GM18870 (cell line): ENCODE results near the gene SERP2.

Experiments used
- ATAC-seq: cut with Tn5 transposase; IDR thresholded peaks from one replicate; pipeline ENCODE4 v1.9.1; 2021; ENCODE audit warnings: moderate library complexity; ENCODE audit not compliant: unreplicated experiment

The SERP2 gene

DNA sequence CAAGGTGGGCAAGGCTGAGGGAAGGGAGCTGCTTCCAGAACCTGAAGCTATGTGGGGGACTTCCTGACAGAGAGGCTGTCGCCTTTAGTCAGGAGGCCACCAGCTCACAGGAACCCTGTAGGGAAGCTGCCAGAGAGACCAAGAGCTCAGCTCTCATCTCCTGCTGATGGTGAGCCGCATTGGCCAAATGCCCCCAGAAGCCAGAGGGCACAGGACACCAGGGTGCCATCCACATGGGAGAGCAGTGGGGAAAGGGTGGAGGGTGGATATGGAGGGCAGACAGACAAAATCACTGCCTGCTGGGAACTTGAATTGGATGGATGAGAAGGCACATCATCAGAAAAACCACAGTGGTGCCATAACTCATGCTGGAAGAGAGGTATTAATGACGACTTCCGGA, 36.0 kb downstream of the SERP2 start:
- ATAC-seq, result no peak

DNA sequence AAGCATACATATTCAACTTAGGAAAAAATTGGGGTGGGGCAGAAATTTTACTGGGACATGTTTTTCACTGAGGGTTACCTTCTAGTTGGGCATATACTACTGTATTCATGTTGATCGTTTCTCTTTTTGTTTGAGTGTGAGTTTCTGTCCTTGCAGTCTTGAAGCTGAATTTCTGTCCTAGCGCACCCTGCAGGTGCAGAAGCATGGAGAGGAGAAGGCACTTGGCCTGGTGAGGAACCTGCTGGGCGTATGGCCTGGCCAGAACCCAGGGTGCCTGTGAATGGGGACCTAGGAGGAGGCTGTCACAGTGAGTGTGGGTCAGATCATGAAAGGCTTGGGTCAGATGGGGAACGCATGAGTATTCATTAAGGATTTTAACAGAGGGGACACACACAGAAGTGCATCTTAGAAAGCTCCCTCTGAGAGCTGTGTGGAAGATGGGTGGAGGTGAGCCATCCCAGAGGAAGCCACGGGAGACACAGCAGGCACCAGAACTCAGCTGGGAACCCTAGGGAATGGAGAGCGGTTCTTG, 36.8 kb downstream of the SERP2 start:
- no peak for ATAC-seq

DNA sequence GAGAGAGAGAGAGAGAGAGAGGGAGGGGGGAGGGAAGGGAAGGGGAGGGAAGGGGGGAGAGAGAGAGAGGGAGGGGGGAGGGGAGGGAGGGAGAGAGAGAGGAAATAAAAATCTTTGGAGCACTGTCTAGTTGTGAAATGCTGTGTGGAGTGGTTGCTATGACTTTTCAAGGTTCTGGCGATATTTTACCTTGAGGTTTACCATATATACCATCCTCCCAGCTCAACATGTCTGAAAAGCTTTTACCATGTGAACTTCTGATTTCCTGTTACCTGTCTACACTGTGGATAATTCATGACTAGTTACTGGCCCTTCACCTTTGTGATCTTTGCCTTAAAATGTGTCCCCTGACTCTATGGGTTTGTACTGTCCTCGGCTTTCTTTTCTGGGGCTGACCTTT, 38.2 kb downstream of the SERP2 start:
- ATAC-seq, result no peak

DNA sequence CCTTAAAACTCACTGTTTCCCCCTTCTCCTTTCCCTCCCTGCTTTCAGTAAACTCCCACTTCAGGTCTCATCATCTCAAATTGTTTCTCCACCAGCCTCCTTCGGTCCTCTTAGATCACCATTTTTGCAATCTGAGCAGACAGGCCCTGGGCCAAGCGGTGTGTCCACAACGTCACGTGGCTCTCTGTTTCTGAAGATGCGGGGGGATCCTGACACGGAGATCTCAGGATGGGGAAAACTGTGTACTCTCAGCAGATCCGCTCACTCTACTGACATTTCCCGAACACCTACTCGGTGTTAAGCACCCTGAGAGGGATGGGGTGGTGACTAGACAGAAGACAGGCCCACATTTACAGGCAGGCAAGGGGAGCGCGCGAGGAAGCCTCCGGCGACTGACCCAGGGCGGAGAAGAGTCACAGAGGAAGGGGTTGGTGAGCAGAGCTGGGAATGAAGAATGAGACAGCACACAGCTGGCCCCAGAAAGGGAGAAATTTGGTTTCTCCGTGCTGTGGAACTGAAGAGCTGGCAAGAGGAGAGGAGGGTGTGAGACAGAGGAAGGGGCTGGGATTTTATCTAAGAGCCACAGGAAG, 38.8 kb downstream of the SERP2 start:
- ATAC-seq, result no peak

DNA sequence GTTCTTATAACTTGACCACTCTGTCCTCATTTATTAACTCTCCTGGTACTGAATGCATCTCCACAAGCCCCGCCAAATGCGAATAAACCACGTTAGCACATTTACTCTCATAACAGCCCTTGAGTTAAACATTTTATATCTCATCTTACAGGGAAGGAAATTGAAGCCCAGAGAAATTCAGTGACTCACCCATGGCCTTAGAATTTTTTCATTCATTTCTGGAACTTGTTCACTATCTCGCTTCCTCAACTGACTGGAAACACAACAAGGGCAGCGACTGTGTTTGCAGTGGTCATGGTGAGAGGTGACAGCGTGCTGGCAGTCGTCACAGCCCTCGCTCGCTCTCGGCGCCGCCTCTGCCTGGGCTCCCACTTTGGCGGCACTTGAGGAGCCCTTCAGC, 39.5 kb downstream of the SERP2 start:
- no peak for ATAC-seq

DNA sequence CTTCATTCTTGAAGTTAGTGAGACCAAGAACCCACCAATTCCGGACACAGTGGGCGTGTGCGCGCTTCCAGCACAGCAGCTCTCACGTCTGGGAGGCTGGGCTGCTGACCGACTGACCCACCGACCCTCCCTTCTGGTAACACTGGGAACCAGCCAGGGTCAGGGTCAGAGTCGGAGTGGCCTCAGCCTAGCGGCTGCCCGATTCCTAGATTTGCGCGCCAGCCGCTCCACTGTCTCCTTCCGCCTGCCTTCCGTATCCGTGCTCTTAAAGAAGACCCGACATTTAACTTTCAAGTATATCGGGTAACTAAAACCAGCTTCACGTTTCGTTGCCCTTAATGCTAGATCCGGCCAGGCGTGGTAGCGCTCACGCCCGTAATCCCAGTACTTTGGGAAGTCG, 41.1 kb downstream of the SERP2 start:
- no peak for ATAC-seq

DNA sequence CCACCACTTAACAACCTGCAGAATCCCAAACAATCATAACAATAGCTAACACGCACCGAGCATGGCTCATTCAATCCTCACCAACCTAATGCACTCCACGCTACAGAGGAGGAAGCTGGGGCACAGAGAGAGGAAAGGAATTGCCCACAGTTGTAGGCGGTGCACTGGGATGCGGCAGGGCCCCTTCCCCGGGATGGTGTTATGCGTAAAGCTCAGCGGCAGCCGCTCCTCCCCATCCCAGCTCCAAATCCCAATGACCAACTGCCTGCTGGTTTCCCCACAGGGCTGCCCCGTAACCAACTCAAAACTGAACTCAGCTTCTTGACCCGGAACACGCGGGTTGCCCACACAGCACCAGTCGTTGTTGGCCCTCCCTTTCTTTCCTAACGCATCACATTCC, 42.2 kb downstream of the SERP2 start:
- no peak for ATAC-seq

DNA sequence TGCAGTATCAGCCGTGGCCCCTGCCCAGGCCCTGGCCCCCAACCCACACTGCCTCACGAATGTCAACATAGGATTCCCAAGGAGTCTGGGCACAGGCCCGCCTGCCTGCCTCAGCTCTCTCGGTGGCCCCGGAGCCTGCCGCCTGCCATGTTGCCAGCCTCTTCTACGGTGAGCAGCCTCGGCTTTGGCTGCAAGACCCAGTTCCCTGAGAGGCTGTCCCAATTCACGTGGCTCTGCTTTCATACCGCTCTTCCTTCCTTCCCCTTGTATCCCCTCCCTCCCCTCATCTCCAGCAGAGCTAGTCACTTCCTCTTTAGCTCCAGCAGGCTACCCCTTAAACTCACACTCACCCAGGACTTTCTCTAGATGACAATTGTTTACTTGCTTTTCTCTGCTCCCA, 42.7 kb downstream of the SERP2 start:
- ATAC-seq, result no peak

DNA sequence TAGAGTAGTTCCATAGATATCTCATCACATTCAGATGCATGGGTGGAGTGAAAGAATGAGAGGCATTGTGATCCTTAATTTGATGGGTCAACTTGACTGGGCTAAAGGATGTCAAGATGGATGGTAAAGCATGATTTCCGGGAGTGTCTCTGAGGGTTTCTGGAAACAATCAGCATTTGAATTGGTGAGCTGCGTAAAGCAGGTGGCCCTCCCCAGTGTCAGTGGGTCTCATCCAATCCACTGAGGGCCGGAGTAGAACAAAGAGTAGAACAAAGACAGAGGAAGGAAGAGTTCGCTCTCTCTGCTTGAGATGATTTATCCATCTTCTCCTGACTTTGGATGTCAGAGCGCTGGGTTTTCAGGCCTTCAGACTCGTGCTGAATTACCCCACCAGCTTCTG, 43.1 kb downstream of the SERP2 start:
- ATAC-seq, result no peak

DNA sequence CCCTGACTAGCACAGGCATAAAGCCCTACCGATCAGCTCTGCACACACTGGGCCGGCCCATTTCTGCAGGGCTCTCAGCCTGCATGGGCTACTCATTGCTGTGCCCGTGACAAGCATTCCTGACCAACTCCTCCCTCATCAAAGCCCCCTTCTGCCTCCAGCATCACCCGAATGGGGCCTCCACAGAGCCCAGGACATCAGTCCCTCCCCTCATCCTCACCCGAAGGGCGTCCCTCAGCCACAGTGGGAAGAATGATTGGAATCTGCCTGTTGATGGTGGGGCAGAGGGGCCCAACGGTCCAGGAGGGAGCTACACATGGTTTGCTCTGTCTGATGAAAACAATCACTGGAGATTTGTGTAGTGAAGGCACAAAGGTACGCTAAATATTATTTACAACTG, 43.8 kb downstream of the SERP2 start:
- no peak for ATAC-seq

DNA sequence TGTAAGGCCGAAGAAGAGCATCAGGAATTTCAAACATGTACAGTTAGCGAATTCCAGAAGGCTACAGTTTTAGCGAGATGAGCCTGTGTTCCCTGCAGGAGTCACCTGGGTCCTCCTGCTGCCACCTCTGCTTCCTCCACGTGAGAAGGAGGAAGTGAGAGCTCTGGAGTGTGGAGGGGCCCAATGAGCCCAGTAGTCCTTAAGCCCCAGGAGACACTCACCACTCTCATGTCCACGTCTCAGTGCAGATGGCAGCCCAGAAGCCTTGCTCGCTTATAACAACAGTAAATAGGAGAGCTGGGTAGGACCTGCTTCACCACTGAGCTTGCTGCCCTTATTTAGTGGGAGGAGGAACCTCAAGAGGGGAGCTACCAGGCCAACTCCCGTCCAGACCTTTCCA, 44.3 kb downstream of the SERP2 start:
- no peak for ATAC-seq

DNA sequence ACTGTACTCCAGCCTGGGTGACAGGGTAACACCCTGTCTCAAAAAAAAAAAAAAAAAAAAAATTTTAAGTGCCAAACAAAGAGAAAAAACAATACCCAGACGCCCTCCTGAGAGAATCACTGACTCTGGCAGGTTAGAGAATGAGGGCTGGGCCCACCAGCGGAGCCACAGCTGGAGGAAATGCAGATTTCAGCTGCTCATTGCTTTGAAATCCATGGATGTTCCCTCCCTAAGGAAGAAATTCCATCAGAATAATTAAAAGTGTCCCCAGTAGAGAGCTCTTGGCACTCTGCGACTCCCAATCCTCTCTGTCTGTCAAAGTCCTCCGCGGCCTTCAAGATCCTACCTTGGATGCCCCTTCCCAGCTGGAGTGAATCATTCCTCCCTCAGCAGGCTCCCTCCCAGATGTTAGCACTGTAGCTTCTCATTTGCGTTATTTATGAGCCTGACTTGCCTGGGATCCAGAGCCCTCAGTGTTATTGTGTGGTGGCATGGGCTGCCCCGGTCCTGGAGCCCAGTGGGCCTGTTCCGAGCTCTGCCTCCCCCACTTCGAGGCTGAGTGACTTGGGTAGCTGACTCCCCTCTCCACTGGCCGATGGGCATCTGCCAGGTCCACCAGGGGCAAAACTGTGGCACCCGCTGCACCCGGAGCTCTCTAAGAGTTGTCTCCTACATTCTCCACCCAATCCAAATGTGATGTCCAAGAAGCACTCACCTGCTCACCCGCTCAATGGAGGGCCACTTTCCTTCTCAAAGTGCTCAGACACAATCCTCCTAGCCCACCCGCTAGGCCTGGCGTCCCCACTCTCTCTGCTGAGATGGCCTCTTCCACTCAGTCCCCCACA, 47.0 kb downstream of the SERP2 start:
- ATAC-seq, result no peak

DNA sequence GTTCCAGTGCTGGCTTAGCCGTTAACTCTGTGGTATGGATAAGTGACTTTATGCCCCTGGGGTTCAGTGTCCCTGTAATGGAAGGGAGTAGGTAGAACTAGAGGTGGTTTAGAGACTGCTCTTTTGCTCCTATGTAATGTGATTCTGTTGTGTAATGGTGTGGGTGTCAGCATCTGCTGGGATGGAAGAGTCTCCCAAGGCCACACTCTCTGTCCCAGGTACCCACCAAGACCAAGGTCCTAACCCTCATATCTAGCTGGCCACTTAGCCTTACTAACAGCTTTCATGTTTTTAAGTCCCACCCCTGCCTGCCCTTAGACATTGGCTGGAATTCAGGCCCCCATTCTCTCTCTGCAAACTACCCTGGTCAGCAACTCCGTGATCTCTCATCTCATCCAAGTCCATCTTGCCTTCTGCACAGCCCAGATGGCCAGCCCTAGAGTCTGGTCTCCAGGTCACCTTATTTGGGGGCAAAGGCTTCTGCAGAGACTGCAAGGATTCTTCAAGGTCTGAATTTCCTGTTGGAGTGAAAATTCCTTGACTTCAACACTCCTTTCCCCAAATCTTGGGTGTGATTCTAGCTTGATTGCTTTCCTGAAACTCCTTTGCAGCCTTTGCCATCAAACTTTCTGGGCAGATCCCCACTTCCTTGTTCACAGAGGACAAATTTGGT, 48.4 kb downstream of the SERP2 start:
- ATAC-seq, result no peak

DNA sequence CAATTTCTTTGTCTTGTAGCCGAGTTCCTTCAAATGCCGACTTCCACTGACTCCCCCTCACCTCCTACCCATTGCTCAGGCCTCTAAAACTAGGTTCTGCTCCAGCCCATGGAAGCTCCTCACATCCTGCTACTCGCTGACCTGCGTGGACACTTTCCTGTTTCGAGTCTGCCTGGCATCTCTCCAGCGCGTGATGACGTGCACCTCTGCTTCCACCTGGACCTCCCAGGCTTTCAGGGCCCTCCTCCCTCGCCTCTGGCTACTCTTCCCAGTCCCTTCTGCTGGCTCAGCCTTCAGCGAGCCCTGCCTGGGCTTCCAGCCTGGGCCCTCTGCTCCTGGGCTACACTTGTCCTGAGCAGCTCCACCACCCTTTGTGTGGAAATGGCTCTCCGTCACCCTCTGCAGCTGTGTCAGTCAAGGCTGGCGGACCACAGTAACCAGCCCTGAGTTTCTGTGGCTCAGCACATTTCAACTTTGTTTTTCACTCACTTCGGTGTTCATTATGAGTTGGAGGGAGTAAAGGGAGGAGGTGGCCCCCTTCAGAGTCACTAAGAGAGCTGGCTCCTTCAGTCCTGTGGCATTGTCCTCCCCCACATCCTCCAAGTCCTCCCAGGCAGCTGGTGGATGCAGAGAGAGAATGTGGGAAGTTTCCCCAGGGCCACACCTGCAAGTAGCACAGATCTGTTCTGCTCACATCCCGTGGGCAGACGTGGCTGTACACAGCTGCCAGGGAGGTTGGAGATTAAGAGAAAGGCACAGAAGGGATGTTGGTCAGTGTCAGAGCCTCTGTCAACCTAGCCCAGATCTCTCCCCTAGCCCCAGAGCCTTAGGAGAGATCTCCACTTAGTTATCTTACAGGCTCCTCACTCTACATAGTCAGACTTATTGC, 49.4 kb downstream of the SERP2 start:
- ATAC-seq, result no peak

DNA sequence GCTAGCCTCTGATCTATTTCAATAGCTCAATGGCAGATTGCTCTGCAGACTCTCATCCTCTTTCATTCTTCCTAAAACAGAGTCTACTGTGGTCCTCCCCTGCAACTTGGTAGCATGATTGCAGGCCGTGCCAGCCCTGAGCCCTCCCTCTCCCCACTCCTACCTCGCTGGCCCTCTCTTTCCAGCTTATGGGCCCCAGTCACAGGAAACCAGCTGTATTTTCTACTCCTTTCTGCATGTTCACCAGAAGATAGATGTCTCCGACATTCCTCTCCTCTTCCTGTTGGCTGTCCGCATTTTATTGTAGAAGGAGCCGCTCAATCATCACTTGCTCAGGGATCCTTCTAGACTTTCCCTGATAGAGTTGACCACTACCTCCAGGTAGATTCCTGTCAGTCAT, 50.2 kb downstream of the SERP2 start:
- ATAC-seq, result no peak

DNA sequence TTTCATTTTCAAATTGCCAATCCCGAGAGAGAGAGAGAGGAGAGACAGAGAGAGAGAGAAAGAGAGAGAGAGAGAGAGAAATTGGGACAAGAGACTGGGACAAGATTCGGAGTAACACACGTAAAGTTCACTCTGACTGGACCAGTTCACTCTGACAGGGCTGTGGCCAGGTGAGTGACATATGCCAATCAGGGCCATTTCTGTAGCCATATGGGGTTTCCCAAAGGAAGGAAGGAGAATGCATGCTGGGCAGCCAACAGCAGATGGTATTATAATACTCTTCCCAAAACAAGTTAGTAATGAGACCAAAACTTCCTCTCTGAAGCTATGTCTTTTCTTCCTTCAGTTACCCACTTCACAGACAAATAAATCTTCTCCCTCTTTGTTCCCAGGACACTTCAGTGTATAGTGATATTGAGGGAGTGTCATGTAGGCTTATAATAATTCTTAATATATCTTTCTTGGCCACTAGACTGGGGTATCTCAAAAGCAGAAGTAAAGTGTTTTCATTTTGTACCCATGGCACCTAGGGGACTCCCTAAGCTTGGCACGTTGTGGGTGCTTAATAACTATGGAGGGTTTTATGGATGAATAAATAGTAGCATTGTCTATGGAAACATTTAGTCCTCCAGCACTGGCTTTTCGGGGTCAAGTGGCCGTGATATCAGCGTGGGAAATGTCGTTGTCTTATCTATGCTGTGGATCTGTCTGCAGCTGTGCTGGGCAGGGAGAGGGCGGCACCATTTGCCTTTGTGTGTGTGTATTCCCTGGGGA, 51.6 kb downstream of the SERP2 start:
- ATAC-seq, result no peak

DNA sequence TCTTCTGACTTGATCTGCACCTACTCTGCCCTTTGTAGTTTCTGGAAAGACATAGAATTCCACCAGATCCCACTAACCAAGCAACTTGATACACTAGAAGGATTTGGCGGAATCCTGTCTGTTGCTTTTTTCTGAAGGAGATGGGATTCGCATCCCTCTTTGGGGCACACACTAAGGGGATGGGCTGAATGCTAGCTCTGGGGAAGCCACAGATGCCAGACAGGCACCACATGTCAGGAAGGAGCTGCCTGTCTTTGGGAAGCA, 52.1 kb downstream of the SERP2 start:
- no peak for ATAC-seq

DNA sequence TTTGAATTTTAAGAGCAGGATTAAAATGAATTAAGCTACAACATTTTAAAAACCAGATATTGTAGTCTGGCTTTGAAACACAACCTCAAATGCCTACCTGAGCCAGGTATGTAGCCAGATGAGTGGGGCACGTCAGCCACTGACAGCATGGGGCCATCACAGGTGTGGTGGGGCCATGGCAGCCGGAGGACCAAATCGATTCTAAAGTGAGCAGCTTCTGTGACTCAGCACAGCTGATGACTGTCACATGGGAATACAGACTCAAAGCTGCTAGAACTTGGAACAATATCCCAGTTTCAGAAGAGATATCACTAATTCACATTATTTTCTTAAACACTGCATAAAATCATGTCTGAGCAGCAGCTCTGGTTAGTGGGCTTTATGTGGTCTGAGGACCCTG, 52.8 kb downstream of the SERP2 start:
- ATAC-seq, result no peak

DNA sequence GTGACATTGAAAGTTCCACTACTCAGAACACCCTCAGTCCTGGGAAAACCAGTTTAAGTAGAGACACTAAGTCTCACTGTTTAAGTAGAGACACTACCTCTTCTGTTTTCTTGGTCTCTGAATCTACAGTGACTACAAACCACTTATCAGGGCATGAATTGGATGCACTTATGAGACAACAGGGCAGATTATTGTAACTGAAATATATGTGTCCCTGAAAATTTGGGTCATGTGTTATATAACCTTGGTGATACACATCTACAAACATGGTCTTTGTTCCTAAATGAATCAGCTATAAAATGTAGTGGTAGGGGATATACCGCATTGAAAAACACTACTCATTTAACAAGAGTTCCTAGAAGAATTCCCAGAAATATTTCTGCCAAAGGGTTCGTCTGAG, 55.7 kb downstream of the SERP2 start:
- no peak for ATAC-seq

DNA sequence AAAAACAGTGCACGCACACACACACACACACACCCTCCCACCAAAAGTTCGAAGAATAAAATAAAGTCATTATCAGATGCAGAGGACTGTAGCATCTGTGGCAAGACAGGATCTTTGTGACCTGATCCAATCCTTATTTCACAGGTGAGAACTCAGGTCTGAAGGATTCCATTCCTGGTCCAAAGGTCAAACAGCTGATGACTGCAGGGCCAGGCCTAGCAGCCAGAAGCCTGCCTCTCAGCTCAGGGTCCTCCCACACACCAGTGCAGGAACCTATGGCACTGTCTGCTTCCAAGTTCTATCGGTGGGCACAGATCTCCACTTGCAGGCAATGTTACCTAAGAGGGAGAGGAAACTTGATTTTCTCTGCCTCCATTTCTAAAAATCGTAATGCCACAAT, 57.5 kb downstream of the SERP2 start:
- no peak for ATAC-seq

DNA sequence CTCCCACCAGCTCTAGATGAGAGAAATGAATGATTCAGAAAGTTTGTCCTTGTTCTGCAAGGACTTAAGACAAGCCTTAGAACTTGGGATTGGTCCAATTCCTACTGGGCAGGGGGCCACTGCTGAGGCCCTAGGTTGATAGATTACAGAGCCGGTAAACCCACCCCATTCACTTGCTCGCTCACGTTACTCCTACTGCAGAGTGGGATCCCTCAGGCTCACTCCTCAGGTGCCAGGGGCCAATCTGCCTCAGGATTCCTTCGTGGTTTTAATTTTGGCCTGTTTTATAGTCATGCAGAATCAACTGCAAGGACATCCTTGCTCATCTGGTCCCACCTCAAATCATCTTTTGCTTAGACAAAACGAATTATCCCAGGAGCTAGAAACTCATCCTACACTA, 59.0 kb downstream of the SERP2 start:
- no peak for ATAC-seq
